GM19463 (cell line): ENCODE measurements around the gene MAP1LC3B2.

ENCODE experiments used
- ATAC-seq: cut with Tn5 transposase; IDR thresholded peaks from one replicate; pipeline ENCODE4 v1.9.1; 2021; ENCODE audit warnings: mild to moderate bottlenecking, moderate library complexity; ENCODE audit not compliant: unreplicated experiment

The MAP1LC3B2 gene

GRCh38 chr12:116537101-116537904 lies 21.9 kb upstream of the MAP1LC3B2 start:
- ATAC-seq: peak; percentile 36

GRCh38 chr12:116538076-116538591 lies 21.0 kb upstream of the MAP1LC3B2 start:
- peak; percentile 40 for ATAC-seq

- no peak for ATAC-seq
Observed at GRCh38 chr12:116538682-116539305, 20.4 kb upstream of the MAP1LC3B2 start.

GRCh38 chr12:116539361-116539771 lies 19.8 kb upstream of the MAP1LC3B2 start:
- no peak for ATAC-seq

GRCh38 chr12:116539905-116540482 lies 19.2 kb upstream of the MAP1LC3B2 start:
- no peak for ATAC-seq

- no peak for ATAC-seq
Observed at GRCh38 chr12:116540622-116541152, 18.5 kb upstream of the MAP1LC3B2 start.

- no peak for ATAC-seq
Observed at GRCh38 chr12:116541547-116542344, 17.4 kb upstream of the MAP1LC3B2 start.

- no peak for ATAC-seq
Observed at GRCh38 chr12:116542345-116542956, 16.7 kb upstream of the MAP1LC3B2 start.

- ATAC-seq: no peak
Observed at GRCh38 chr12:116544656-116545055, 14.5 kb upstream of the MAP1LC3B2 start.

- ATAC-seq: no peak
Observed at GRCh38 chr12:116545144-116545543, 14.0 kb upstream of the MAP1LC3B2 start.

GRCh38 chr12:116545936-116546335 lies 13.2 kb upstream of the MAP1LC3B2 start:
- no peak for ATAC-seq

- peak; percentile 94 for ATAC-seq
Observed at GRCh38 chr12:116547955-116548501, 11.2 kb upstream of the MAP1LC3B2 start.

GRCh38 chr12:116549993-116550392 lies 9.2 kb upstream of the MAP1LC3B2 start:
- no peak for ATAC-seq

- no peak for ATAC-seq
Observed at GRCh38 chr12:116551151-116551550, 8.0 kb upstream of the MAP1LC3B2 start.

GRCh38 chr12:116551619-116551951 lies 7.6 kb upstream of the MAP1LC3B2 start:
- no peak for ATAC-seq

GRCh38 chr12:116551952-116552772 lies 7.0 kb upstream of the MAP1LC3B2 start:
- ATAC-seq: no peak

GRCh38 chr12:116552773-116553373 lies 6.3 kb upstream of the MAP1LC3B2 start:
- ATAC-seq: no peak

GRCh38 chr12:116556356-116556952 lies 2.7 kb upstream of the MAP1LC3B2 start:
- no peak for ATAC-seq
